ENCODE data around the gene TMC5.
"Not testable (repeated sequence)": the region's sequence is repeated elsewhere in the genome, so short reads cannot be mapped to it uniquely, and the experiment has no call there.

The TMC5 gene

GRCh38 chr16:19410435-19411171, 7.1 kb upstream of the TMC5 start:
- no peak for DNase-seq

GRCh38 chr16:19411298-19411697, 6.4 kb upstream of the TMC5 start:
- no peak for DNase-seq

GRCh38 chr16:19412055-19412454, 5.6 kb upstream of the TMC5 start:
- DNase-seq: not testable (repeated sequence)

DNA sequence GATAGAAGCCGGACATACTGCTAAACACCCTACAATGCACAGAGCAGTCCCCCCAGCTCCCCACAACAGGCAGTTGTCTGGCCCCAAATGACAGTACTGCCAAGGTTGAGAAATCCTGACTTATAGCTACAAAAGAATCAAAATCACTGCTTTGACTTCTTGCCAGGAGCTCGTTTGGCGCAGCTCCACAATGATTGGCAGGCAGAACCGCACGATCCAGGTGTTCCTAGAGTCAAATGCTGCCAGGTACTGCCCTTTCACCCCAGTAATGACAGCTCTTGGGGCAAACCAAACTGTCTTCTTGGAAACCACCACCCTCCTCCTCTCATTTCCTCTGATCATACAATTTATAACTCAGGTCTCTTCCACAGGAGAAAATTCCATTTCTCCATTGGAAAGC, 2.2 kb upstream of the TMC5 start:
- DNase-seq: no peak

DNA sequence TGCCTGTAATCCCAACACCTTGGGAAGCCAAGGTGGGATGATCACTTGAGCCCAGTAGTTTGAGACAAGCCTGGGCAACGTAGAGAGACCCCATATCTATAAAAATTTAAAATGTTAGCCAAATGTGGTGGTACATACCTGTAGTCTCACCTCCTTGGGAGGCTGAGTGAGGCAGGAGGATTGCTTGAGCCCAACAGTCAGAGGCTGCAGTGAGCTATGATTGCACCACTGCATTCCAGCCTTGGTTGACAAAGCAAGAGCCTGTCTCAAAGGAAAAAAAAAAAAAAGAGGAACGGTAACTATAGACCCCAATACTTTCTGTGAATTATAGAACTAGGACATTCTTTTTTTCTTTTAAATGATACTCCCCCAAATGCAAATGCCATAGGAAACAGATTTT, 1.8 kb upstream of the TMC5 start:
- DNase-seq: no peak

- no peak for DNase-seq
Observed at GRCh38 chr16:19418200-19418599, 517 bp downstream of the TMC5 start.

DNA sequence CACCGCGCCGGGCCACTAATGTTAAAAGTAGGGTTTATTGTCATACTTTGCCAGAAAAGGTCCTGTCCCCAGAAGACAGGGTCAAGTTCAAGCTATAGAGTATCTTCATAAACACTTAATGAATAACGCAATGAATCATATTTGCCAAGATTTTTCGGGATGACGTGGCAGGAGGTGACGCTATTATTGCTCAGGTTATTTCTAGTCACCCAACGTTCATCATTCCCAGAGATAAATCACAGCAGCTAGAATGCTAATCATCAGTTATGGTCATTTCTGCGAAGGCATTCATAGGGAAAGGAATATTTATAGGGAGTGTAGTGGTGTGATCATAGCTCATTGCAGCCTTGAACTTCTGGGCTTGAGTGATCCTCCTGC, 2.0 kb downstream of the TMC5 start:
- DNase-seq: no peak

GRCh38 chr16:19424478-19424877, 6.8 kb downstream of the TMC5 start:
- no peak for DNase-seq

GRCh38 chr16:19430345-19430744, 12.7 kb downstream of the TMC5 start:
- no peak for DNase-seq

DNA sequence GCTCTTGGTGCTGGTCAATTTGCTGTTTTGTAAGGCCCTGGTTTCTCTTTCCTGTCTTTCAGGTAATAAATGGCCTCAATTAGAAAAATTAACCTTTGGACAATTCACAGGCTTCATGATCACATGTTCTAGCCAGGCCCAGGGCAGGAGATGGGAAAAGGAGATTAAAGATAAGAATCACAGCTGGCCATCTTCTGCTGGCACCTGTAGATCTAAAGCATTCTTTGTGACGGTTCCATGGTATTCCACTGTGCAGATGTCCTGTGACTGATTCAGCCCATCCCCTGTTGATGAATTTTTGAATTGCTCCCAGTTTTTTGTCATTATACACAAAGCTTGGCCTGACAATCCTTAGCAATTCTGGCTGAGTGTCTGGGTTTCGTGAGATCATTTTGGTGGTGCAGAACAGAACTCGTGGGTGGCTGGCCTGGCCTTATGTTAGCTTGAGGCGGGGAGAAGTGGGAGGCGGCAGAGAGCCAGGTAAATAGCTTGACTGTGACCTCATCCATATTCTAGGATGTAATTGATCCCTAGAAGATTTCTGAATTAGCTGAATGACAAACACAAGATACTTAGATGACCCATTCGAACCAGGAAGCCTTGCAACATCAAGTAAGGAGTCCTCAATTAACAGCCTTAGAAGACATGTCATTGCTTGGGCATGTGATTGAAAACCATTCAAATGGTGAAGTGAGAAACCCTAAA, 14.1 kb downstream of the TMC5 start:
- DNase-seq: no peak

- DNase-seq: no peak
Observed at GRCh38 chr16:19432429-19432828, 14.7 kb downstream of the TMC5 start.

GRCh38 chr16:19434584-19434983, 16.9 kb downstream of the TMC5 start:
- no peak for DNase-seq

- DNase-seq: no peak
Observed at GRCh38 chr16:19436540-19436939, 18.9 kb downstream of the TMC5 start.

DNA sequence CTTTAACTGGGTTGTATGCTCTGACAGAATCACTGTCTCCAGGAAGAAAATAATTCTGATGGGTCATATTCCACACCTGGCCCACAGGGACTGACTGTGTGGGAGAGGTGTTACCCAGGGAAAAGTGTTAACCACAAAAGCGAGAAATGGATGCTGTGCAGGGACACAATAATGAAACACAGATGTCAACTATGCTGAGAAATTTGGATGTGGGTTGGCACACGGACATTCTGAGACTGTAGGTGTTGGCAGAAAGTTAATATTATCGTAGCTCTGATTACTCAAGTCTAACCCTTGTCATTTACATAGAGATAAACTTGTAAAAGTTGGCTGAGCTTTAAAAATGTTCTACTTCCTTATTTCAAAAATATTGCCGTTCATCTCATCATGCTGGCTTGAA, 19.6 kb downstream of the TMC5 start:
- no peak for DNase-seq

GRCh38 chr16:19438739-19439138, 21.1 kb downstream of the TMC5 start:
- DNase-seq: no peak

GRCh38 chr16:19439483-19439882, 21.8 kb downstream of the TMC5 start:
- no peak for DNase-seq

- DNase-seq: no peak
Observed at GRCh38 chr16:19443659-19444058, 26.0 kb downstream of the TMC5 start.

- no peak for DNase-seq
Observed at GRCh38 chr16:19446300-19446846, 28.7 kb downstream of the TMC5 start.

DNA sequence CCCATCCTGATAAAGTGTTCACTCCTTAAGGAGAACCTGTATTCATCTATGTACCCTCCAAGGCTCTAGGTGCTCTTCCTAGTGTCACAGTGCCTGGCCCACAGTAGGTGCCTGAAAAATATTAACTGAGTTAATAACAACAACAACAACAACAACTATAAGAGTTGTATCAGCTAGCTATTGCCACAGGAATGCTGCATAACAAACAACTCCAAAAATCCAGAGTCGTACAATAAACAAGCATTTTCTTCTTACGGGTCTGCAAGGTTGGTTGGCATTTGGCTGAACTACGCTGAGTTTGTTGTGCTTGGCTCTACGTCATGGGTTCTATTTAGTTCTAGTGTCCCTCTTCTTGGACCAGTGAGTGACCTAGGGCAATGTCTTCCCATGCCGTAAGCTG, 29.2 kb downstream of the TMC5 start:
- DNase-seq: no peak

DNA sequence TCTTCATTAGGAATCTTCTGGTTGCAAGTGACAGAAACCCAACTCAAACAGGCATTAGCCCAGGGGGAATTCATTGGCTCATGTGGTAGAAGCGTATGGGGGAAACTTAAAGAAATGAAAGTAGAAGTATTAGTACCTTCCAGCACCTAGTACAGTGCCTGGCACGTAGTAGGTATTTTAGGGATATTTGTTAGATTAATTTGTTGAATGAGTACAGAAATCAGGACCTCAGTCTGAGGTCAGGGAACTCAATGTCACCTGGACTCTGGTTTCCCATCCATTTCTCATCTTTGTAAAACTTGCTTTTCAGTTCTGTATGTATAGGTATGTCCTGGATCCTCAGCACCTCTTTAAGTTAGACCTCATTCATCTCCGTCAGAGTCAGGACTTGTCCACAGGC, 32.5 kb downstream of the TMC5 start:
- no peak for DNase-seq

DNA sequence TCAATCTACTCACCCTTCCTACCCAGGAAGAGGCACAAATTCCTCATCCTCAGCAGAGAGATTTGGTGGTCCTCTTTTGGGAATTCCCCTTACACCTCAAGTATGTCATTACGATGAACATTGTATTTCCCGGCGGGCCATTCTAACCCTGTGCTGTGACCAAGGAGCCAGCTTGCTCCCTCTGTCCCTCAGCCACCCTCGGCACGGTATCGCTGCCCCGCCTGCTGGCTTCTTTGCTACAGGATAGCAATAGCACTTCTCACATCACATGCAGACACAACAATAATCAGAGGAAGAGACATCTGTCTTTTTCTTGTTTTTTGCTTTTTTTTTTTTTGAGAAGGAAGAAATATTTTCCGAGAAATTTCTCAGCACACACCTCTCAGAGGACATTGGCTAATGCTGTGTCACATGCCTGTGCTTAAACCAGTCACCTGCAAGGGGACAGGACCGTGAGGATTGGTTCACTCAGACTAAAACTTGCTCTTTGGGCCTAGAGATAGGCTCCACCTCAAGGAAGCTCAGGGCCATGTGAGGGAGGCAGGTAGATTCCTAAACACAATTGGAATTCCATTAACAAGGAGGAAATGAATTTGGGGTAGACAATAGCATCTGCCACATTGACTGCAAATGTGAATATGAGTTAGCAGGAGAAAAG, 41.2 kb downstream of the TMC5 start:
- DNase-seq: no peak

DNA sequence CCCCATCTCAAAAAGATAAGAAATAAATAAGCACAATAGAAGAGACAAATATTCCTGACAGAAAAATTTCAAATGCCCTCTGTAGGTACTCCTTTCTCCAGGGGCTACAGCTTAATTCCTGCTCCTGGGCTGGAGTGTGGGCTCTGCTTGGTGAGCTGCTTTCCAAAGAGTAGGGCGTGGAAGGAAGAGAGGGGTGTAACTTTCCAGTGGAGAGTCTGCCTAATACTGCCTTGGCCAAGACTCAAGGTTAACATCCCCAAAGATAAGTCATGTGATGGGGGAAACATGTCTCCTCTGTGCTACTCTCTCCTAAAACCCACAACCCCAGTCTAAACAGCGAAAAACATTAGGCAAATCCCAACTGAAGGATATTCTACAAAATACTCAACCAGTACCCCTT, 42.7 kb downstream of the TMC5 start:
- no peak for DNase-seq

- no peak for DNase-seq
Observed at GRCh38 chr16:19463468-19464315, 46.0 kb downstream of the TMC5 start.

Data from stimulated activated CD4-positive, alpha-beta T cell treated with anti-CD3 and anti-CD28 coated beads, Interleukin-4, amount 100 ng/mL, for 24 hours (primary cell).